WTC11 (cell line): ENCODE measurements around the gene YBX3.

Source experiments
- CBFB ChIP-seq: sonication (generic); formaldehyde crosslinking; IDR thresholded peaks from 2 replicates; pipeline ENCODE4 v1.8.1; 2022; ENCODE audit warnings: mild to moderate bottlenecking, low read depth, missing genetic modification reagents
- ELF4 ChIP-seq: sonication (generic); formaldehyde crosslinking; IDR thresholded peaks from 2 replicates; pipeline ENCODE4 v1.8.1; 2022; ENCODE audit warnings: low read depth, mild to moderate bottlenecking, moderate library complexity, missing genetic modification reagents
- ETV6 ChIP-seq: sonication (generic); formaldehyde crosslinking; IDR thresholded peaks from 2 replicates; pipeline ENCODE4 v1.8.1; 2022; ENCODE audit warnings: mild to moderate bottlenecking, missing genetic modification reagents
- JUN ChIP-seq: sonication (generic); formaldehyde crosslinking; IDR thresholded peaks from 2 replicates; pipeline ENCODE4 v1.8.0; 2023; ENCODE audit warnings: mild to moderate bottlenecking, missing genetic modification reagents
- NFATC4 ChIP-seq: fragments of 250-450 bp; sonication (Bioruptor Pico); IDR thresholded peaks from 2 replicates; pipeline ENCODE4 v1.9.0; 2021; ENCODE audit warnings: mild to moderate bottlenecking
- NR1H2 ChIP-seq: sonication (generic); formaldehyde crosslinking; IDR thresholded peaks from 2 replicates; pipeline ENCODE4 v1.9.0; 2021; ENCODE audit warnings: mild to moderate bottlenecking, moderate library complexity, missing genetic modification reagents
- SP1 ChIP-seq: sonication (generic); formaldehyde crosslinking; conservative IDR thresholded peaks from 2 replicates; pipeline ENCODE4 v1.8.1; 2022; ENCODE audit warnings: missing genetic modification reagents
- TF ChIP-seq, protein P1 (sequence below): fragments of 250-450 bp; sonication (Bioruptor Pico); conservative IDR thresholded peaks from 2 replicates; pipeline ENCODE4 v1.9.0; 2021; ENCODE audit warnings: mild to moderate bottlenecking
- TF ChIP-seq, protein P2 (sequence below): sonication (generic); formaldehyde crosslinking; IDR thresholded peaks from 2 replicates; pipeline ENCODE4 v1.8.1; 2022; ENCODE audit warnings: mild to moderate bottlenecking, missing genetic modification reagents, moderate library complexity, borderline replicate concordance
- TF ChIP-seq, protein P3 (sequence below): fragments of 250-450 bp; sonication (Bioruptor Pico); IDR thresholded peaks from 2 replicates; pipeline ENCODE4 v2.1.2; 2022; ENCODE audit warnings: mild to moderate bottlenecking, moderate library complexity
- TF ChIP-seq, protein P4 (sequence below): fragments of 200-600 bp; IDR thresholded peaks from 2 replicates; pipeline ENCODE4 v1.8.0; 2022; ENCODE audit warnings: antibody characterized with exemption

DNA sequence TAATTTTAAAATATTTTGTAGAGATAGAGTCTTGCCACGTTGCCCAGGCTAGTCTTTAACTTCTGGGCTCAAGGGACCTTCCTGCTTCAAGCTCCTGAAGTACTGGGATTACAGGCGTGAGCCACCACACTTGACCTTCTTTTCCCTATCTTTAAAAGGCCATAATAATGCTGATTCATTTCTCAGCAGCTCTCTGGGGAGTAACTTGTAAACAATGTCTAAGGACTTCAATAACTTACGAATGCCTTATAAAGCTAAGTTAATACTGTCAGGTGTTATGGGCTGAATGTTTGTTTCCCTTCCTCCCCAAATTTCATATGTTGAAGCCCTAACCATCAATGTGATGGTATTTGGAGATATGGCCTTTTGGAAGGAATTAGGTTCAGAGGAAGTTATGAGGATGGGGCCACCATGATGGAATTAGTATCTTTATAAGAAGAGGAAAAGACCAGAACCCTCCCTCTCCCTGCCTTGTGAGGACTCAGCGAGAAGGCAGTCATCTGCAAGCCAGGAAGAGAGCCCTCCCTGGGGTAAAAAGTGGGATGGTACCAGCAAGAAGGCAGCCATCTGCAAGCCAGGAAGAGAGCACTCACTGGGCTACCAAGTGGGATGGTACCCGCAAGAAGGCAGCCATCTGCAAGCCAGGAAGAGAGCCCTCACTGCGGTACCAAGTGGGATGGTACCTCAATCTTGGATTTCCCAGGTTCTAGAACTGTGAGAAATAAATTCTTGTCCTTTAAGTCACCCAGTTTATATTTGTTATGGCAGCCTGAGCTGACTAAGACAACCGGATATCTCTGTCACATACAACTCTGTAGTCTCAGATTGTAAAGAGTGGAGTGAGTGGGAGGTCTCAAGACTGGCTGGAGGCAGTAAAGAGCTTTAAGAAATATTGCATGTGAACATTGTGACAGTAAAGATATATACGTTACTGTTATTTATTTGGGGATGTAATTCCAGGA, 16.3 kb upstream of the YBX3 start:
- TF ChIP-seq JUN (CRISPR knock-in tag), result no peak
- TF ChIP-seq CBFB (CRISPR knock-in tag), result no peak
- TF ChIP-seq ETV6, result no peak
- TF ChIP-seq NFATC4 (CRISPR knock-in tag), result no peak
- no peak for TF ChIP-seq NR1H2
- TF ChIP-seq, protein P1, sequence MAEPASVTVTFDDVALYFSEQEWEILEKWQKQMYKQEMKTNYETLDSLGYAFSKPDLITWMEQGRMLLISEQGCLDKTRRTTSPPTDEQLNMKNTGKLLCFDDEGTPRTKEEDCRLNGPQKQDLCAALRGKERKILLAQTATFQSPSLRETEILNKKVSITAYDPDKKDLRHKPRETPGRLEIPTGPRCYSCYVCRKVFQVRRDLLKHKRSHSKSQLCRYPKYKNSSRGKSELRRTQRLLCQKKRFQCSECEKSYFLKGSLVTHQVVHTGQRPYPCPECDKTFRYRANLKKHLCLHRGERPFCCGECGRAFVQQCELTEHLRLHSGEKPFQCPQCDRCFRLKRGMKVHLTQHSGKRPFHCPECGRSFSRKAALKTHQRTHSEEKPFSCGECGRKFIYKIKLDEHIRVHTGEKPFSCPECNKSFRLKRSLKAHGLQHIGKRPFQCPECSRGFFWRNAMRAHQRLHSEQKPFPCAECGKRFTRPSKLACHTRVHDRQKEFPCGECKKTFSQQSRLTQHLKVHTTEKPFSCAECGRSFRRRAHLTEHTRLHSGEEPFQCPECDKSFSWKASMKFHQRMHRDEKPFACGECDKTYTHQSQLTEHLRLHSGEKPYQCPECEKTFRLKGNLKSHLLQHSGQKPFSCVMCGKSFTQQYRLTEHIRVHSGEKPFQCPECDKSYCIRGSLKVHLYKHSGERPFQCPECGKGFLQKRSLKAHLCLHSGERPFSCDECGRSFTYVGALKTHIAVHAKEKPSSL (CRISPR knock-in tag), result no peak
- TF ChIP-seq, protein P2, sequence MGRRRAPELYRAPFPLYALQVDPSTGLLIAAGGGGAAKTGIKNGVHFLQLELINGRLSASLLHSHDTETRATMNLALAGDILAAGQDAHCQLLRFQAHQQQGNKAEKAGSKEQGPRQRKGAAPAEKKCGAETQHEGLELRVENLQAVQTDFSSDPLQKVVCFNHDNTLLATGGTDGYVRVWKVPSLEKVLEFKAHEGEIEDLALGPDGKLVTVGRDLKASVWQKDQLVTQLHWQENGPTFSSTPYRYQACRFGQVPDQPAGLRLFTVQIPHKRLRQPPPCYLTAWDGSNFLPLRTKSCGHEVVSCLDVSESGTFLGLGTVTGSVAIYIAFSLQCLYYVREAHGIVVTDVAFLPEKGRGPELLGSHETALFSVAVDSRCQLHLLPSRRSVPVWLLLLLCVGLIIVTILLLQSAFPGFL, result no peak
- TF ChIP-seq, protein P3, sequence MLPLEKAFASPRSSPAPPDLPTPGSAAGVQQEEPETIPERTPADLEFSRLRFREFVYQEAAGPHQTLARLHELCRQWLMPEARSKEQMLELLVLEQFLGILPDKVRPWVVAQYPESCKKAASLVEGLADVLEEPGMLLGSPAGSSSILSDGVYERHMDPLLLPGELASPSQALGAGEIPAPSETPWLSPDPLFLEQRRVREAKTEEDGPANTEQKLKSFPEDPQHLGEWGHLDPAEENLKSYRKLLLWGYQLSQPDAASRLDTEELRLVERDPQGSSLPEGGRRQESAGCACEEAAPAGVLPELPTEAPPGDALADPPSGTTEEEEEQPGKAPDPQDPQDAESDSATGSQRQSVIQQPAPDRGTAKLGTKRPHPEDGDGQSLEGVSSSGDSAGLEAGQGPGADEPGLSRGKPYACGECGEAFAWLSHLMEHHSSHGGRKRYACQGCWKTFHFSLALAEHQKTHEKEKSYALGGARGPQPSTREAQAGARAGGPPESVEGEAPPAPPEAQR (CRISPR knock-in tag), result no peak
- TF ChIP-seq, protein P4, sequence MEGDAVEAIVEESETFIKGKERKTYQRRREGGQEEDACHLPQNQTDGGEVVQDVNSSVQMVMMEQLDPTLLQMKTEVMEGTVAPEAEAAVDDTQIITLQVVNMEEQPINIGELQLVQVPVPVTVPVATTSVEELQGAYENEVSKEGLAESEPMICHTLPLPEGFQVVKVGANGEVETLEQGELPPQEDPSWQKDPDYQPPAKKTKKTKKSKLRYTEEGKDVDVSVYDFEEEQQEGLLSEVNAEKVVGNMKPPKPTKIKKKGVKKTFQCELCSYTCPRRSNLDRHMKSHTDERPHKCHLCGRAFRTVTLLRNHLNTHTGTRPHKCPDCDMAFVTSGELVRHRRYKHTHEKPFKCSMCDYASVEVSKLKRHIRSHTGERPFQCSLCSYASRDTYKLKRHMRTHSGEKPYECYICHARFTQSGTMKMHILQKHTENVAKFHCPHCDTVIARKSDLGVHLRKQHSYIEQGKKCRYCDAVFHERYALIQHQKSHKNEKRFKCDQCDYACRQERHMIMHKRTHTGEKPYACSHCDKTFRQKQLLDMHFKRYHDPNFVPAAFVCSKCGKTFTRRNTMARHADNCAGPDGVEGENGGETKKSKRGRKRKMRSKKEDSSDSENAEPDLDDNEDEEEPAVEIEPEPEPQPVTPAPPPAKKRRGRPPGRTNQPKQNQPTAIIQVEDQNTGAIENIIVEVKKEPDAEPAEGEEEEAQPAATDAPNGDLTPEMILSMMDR, result no peak
- no peak for TF ChIP-seq ELF4 (CRISPR knock-in tag)
- TF ChIP-seq SP1 (CRISPR knock-in tag), result no peak
